Lower leg skin (tissue), 3 donors: ENCODE results near the gene FBXO11.

Experiments used
- POLR2A ChIP-seq, 2 donors: fragments of 450-650 bp; IDR thresholded peaks; one replicate each; pipeline ENCODE4 v1.6.1; 2016 to 2017; ENCODE audit warnings: antibody characterized with exemption in 2 of 2, mild to moderate bottlenecking in 1 of 2, moderate library complexity in 1 of 2
- TF ChIP-seq, protein P1 (sequence below), 3 donors: fragments of 450-650 bp; IDR thresholded peaks; one replicate each; pipeline ENCODE4 v1.5.1; 2016; ENCODE audit warnings: antibody characterized with exemption in 3 of 3, mild to moderate bottlenecking in 3 of 3, moderate library complexity in 2 of 3

DNA sequence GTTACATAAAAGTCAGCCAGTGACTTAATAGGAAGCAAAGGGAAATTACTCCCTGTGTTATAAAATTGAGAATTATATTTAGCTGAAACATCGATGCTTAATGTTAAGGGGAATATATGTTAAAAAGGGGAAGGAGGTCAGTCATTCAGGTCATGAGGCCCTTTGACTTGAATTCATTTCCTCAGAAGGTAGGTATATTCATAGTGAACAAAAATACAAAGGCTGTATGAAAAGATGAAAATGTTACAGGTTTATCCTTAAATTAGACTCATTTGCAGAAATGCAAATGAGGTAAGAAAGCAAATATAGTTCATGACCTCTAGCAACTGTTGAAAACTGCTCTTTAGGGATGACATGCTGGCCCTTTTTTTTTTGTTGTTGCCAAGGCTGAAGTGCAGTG lies 102.5 kb downstream of the FBXO11 start:
- TF ChIP-seq, protein P1, sequence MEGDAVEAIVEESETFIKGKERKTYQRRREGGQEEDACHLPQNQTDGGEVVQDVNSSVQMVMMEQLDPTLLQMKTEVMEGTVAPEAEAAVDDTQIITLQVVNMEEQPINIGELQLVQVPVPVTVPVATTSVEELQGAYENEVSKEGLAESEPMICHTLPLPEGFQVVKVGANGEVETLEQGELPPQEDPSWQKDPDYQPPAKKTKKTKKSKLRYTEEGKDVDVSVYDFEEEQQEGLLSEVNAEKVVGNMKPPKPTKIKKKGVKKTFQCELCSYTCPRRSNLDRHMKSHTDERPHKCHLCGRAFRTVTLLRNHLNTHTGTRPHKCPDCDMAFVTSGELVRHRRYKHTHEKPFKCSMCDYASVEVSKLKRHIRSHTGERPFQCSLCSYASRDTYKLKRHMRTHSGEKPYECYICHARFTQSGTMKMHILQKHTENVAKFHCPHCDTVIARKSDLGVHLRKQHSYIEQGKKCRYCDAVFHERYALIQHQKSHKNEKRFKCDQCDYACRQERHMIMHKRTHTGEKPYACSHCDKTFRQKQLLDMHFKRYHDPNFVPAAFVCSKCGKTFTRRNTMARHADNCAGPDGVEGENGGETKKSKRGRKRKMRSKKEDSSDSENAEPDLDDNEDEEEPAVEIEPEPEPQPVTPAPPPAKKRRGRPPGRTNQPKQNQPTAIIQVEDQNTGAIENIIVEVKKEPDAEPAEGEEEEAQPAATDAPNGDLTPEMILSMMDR (IDR thresholded peaks at IDR 0.05) = no peak
- TF ChIP-seq POLR2A (IDR thresholded peaks at IDR 0.05) = no peak
